HepG2 (cell line): ENCODE results near the gene MAPK13. TPM values are rescaled to one million over a fixed set of nuclear protein-coding genes. Genes with fewer than 3 reads are reported as not detected.

ENCODE experiments used
- ARHGAP35 ChIP-seq: sonication (generic); formaldehyde crosslinking; IDR thresholded peaks from 2 replicates; pipeline ENCODE4 v1.9.0; 2022; ENCODE audit warnings: mild to moderate bottlenecking, inconsistent platforms, moderate library complexity, missing genetic modification reagents, borderline replicate concordance
- CTCF ChIP-seq: sonication (generic); formaldehyde crosslinking; IDR thresholded peaks from 2 replicates; pipeline ENCODE4 v1.5.0; 2020; ENCODE audit warnings: mild to moderate bottlenecking, missing genetic modification reagents, moderate library complexity
- E2F2 ChIP-seq: sonication (generic); formaldehyde crosslinking; IDR thresholded peaks from 2 replicates; pipeline ENCODE4 v1.4.0; 2020; ENCODE audit warnings: missing genetic modification reagents, borderline replicate concordance
- HIC2 ChIP-seq: sonication (generic); formaldehyde crosslinking; IDR thresholded peaks from 2 replicates; pipeline ENCODE4 v1.9.0; 2022; ENCODE audit warnings: low read depth, missing genetic modification reagents
- HIVEP1 ChIP-seq: sonication (generic); formaldehyde crosslinking; IDR thresholded peaks from 2 replicates; pipeline ENCODE4 v1.4.0; 2020; ENCODE audit warnings: mild to moderate bottlenecking, missing genetic modification reagents
- KDM5B ChIP-seq: sonication (generic); formaldehyde crosslinking; IDR thresholded peaks from 2 replicates; pipeline ENCODE4 v1.4.0; 2020; ENCODE audit warnings: missing genetic modification reagents, mild to moderate bottlenecking, borderline replicate concordance
- MED1 ChIP-seq: sonication (generic); formaldehyde crosslinking; IDR thresholded peaks from 2 replicates; pipeline ENCODE4 v1.4.0; 2020; ENCODE audit warnings: missing genetic modification reagents
- MEIS2 ChIP-seq: sonication (generic); formaldehyde crosslinking; IDR thresholded peaks from 2 replicates; pipeline ENCODE4 v1.9.0; 2021; ENCODE audit warnings: mild to moderate bottlenecking, missing genetic modification reagents
- MXD4 ChIP-seq: IDR thresholded peaks from 2 replicates; pipeline ENCODE4 v1.6.1; 2016; ENCODE audit warnings: mild to moderate bottlenecking, missing biosample characterization, missing genetic modification reagents
- POGK ChIP-seq: sonication (generic); formaldehyde crosslinking; conservative IDR thresholded peaks from 2 replicates; pipeline ENCODE4 v1.8.0; 2022; ENCODE audit warnings: mild to moderate bottlenecking, moderate library complexity, missing genetic modification reagents
- RBM22 ChIP-seq: fragments of 200-400 bp; formaldehyde crosslinking; optimal IDR thresholded peaks from 2 replicates; pipeline ENCODE3; 2017; ENCODE audit warnings: mild to moderate bottlenecking, low read length, moderate library complexity
- STAG1 ChIP-seq: sonication (generic); formaldehyde crosslinking; IDR thresholded peaks from 2 replicates; pipeline ENCODE4 v1.4.0; 2020; ENCODE audit warnings: missing genetic modification reagents
- TFAP4 ChIP-seq: sonication (generic); IDR thresholded peaks from 2 replicates; pipeline ENCODE4 v1.6.1; 2016; ENCODE audit warnings: low read depth, borderline replicate concordance
- ZNF557 ChIP-seq: sonication (generic); formaldehyde crosslinking; IDR thresholded peaks from 2 replicates; pipeline ENCODE4 v1.4.0; 2020; ENCODE audit warnings: missing genetic modification reagents
- ZNF687 ChIP-seq: sonication (generic); formaldehyde crosslinking; IDR thresholded peaks from 2 replicates; pipeline ENCODE4 v1.5.1; 2020; ENCODE audit warnings: mild to moderate bottlenecking, missing genetic modification reagents, moderate library complexity
- polyA plus RNA-seq, 8 experiments: library from polyadenylated mRNA; depleted of rRNA in 3 of 8; stranded (reverse) in 7 of 8; unstranded in 1 of 8; fragments of >200 nt; fragmentation: Illumina TruSeq in 4 of 8; extraction: Trizol in 4 of 8; gene quantifications; 2 replicates each; pipeline versions ENCODE4 v1.2.1 to v1.2.3, GENCODE V29; 2011 to 2016; ENCODE audit warnings: low read depth in 4 of 8, missing spikeins in 1 of 8, mixed read lengths in 1 of 8; ENCODE audit not compliant: insufficient read depth in 1 of 8
- total RNA-seq, 5 experiments: library from RNA; depleted of rRNA; stranded (reverse); fragments of >200 nt; fragmentation: Illumina TruSeq; extraction: Trizol; gene quantifications; 2 replicates each; pipeline ENCODE4 v1.2.3, GENCODE V29; 2016; ENCODE audit warnings: low read depth in 1 of 5

The MAPK13 gene
- total and polyA plus RNA-seq, 2 of the 13 experiments (the other 11 are each of a cell fraction or from before 2014, with no cell fraction given): 12.7 to 43.4 TPM

- TF ChIP-seq E2F2 (0 out of 2 replicates have a peak, but pooled peaks have one; percentile 51), MED1 (CRISPR knock-in tag) (peak; percentile 20; the same call in 1 of the 2 replicates), RBM22 (peak; percentile 76), ARHGAP35 (CRISPR knock-in tag) (0 out of 2 replicates have a peak, but pooled peaks have one; percentile 36), STAG1 (CRISPR knock-in tag) (peak; percentile 29), MEIS2 (CRISPR knock-in tag) (peak; percentile 49; the same call in 1 of the 2 replicates), ZNF557 (CRISPR knock-in tag) (no peak), CTCF (CRISPR knock-in tag) (peak; percentile 36), MXD4 (CRISPR knock-in tag) (peak; percentile 60; the same call in 1 of the 2 replicates), KDM5B (CRISPR knock-in tag) (no peak), TFAP4 (peak; percentile 81; the same call in 1 of the 2 replicates), HIVEP1 (CRISPR knock-in tag) (0 out of 2 replicates have a peak, but pooled peaks have one; percentile 29), HIC2 (CRISPR knock-in tag) (peak; percentile 41; the same call in 1 of the 2 replicates), POGK (CRISPR knock-in tag) (peak; percentile 24; the same call in 1 of the 2 replicates), ZNF687 (peak; percentile 55)
Measured at GRCh38 chr6:36120979-36121786, 9.1 kb upstream of the MAPK13 start (continued).
